CMK (cell line): ENCODE results near the gene ELAC2.

Source experiments
- DNase-seq: peaks from one replicate; pipeline ENCODE4 v3.0.0-alpha.2; 2010; ENCODE audit warnings: low read depth

Gene ELAC2

GRCh38 chr17:12953156-12953555 is 64.7 kb downstream of the ELAC2 start:
- DNase-seq, result no peak

GRCh38 chr17:12952012-12952411 is 65.8 kb downstream of the ELAC2 start:
- DNase-seq, result no peak

GRCh38 chr17:12947047-12947446 is 70.8 kb downstream of the ELAC2 start:
- DNase-seq, result no peak
